Measurements from ENCODE around the gene KCNE2. TPM values are rescaled to one million over a fixed set of nuclear protein-coding genes. Genes with fewer than 3 reads are reported as not detected.
A peak's percentile ranks its signal among the peaks of the same experiment; 100 is the strongest.
"Not testable (repeated sequence)": the region's sequence is repeated elsewhere in the genome, so short reads cannot be mapped to it uniquely, and the experiment has no call there.

The KCNE2 gene
- total RNA-seq, 1 donor: not detected

DNA sequence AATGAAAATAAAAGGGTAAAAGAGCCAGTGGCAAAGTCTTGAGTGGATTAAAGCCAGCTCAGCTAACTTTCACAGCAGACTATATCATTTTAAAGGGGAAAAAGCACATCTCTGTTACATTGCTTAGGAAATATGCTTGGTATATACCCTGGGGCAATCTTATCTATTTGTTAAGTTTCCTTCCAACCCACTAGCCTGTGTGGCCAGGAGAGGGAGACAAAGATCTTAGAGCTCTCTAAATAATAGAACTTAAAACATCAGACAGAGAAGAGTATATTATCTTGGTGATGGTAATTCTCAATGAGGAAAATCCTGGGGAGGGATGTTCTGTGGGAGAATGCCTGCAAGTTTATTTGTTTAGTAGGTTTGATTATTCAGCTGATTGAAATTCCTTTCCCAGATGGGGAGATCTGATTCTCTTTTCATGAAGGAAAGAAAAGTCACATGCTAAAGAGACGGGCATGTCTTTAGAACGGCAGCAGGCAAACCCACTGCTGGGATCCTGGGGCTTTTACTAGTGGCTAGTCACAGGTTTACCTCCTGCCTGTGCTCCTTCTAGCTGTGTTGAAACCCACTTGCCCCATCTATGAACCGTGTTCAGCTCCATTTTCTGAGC is 3.6 kb downstream of the KCNE2 start:
- DNase-seq (ENCODE audit: low read depth): peak; percentile 80
- no peak overlapping the region for H3K4me3 ChIP-seq (ENCODE audit: low read depth, low read length)
- TF ChIP-seq, protein P1, sequence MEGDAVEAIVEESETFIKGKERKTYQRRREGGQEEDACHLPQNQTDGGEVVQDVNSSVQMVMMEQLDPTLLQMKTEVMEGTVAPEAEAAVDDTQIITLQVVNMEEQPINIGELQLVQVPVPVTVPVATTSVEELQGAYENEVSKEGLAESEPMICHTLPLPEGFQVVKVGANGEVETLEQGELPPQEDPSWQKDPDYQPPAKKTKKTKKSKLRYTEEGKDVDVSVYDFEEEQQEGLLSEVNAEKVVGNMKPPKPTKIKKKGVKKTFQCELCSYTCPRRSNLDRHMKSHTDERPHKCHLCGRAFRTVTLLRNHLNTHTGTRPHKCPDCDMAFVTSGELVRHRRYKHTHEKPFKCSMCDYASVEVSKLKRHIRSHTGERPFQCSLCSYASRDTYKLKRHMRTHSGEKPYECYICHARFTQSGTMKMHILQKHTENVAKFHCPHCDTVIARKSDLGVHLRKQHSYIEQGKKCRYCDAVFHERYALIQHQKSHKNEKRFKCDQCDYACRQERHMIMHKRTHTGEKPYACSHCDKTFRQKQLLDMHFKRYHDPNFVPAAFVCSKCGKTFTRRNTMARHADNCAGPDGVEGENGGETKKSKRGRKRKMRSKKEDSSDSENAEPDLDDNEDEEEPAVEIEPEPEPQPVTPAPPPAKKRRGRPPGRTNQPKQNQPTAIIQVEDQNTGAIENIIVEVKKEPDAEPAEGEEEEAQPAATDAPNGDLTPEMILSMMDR (IDR thresholded peaks at IDR 0.05; ENCODE audit: insufficient read depth, low read depth, low read length): peak; percentile 84

DNA sequence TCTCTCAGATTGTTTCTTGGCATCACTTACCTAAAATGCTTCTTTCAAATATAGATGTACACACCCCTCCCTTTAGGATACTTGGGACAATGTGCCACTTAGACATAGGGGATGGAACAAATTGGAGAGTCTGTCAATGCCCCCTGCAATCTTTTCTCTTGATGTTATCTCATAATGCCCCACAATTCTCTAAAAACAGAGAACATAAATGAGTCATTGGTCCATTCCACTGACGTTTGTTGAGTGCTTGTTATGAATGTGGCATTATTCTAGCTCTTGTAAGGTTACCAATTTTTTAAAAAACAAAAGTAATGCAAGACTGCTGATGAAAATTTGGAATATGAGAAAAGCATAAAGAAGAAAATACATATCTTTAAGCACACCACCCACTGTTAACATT is 5.9 kb downstream of the KCNE2 start:
- H3K4me3 ChIP-seq (ENCODE audit: low read depth, low read length): no peak overlapping the region
- no peak for DNase-seq (ENCODE audit: low read depth)
- TF ChIP-seq, protein P1 (IDR thresholded peaks at IDR 0.05; ENCODE audit: insufficient read depth, low read depth, low read length): no peak

DNA sequence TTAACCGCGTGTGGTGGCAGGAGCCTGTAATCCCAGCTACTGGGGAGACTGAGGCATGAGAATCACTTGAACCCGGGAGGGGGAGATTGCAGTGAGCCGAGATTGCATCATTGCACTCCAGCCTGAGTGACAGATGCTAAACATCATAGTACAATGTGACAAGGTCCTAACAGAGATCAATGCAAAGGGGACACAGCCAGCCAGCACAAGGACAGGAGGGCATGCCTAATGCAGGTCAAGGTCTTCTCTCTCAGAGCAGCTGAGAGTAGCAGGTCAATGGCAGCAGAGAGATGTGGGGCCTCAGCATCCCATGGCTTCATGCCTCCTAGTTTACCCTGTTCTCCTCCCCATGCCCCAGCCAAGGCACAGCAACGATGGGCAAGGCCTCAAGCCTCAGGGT is 8.5 kb downstream of the KCNE2 start:
- no peak overlapping the region for H3K4me3 ChIP-seq (ENCODE audit: low read depth, low read length)
- DNase-seq (ENCODE audit: low read depth): no peak
- TF ChIP-seq, protein P1 (IDR thresholded peaks at IDR 0.05; ENCODE audit: insufficient read depth, low read depth, low read length): no peak

DNA sequence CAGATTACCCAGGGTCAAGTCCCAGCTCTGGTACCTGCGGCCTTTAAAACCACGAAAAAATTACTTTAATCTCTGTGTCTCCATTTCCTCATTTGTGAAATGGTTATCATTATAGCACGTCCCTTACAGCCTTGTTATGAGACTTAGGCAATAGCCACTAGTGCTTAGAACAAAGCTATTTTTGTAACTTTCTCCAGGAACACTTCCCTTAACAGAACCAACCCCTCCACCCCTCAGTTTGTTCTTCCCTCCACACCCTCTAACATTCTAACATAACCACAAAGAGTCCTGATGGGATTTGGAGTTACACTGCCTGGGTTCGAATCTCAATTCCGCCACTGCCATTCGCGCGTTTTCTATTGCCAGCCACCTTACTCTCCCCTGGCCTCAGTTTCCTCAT is 10.7 kb downstream of the KCNE2 start:
- not testable (repeated sequence) for H3K4me3 ChIP-seq (ENCODE audit: low read depth, low read length); DNase-seq (ENCODE audit: low read depth)

DNA sequence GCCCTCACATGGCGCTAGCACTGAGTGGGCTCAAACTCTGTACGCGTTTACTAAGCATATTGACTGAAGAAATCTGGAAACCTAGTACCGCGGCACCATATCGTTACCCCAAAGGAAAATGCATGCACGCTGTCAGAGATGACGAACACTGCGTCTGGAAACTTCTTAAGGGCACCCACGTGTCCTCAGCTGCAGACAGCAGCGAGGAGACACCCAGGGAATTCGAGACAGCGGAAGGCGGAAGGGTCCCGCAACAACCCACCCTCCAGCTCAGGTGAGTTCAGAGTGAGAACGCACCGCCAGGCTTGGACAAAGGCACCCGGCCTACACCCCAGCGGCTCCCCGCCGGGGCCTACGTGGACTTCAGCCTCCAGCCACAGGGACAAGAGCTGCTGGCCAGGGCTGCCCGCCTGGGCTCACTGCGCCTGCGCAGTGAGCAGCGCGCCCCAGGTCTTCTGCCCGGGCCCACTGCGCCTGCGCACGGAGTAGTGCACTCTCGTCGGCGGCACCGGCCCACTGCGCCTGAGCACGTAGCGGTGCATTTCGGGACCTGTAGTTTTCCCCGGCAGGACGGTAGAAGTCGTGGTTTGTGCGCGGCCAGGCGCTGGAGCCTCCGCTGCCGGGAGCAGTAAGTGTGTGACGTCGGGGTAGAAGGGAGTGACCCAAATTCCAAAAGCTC is 11.3 kb downstream of the KCNE2 start, which contains the start of gene SMIM11:
Gene SMIM11, plus strand, starts transcription at position 568 of the 679 bp plus-strand sequence. CDS start 3,998 bp downstream, outside the sequence.
- not testable (repeated sequence) for H3K4me3 ChIP-seq (ENCODE audit: low read depth, low read length); DNase-seq (ENCODE audit: low read depth)

DNA sequence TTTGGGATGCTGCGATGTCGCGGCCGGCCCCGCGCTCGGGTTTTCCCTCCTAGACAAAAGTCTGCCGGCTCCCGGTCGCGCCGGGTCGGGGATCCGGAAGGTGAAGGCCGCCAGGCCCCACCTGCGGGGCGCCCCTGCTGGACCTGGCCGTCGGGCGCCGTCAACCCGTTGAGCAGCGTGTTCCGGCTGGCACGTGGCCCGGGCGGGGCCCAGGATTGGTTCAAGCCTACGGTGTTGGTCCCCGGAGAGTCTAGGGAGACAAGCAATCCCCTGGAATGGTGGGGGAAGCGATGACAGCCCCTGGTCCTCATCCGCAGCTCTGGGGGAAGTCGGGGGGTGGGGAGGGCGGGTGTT is 11.8 kb downstream of the KCNE2 start:
- not testable (repeated sequence) for H3K4me3 ChIP-seq (ENCODE audit: low read depth, low read length); DNase-seq (ENCODE audit: low read depth)

DNA sequence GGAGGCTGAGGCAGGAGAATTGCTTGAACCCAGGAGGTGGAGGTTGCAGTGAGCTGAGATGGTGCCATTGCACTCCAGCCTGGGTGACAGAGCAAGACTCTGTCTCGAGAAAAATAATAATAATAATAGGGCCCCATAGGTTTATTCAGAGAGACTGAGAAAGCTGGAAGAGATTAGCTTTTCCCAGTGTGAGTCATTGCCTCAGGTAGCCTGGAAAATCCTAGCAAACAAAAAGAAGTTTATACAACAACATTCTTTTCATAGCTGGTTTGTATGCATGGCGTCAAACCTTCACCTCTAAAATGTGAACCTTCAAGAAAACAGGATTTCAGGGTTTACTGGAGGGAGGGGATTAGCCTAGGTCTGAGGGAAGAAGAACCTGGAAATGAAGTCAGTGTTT is 19.3 kb downstream of the KCNE2 start:
- H3K4me3 ChIP-seq (ENCODE audit: low read depth, low read length); DNase-seq (ENCODE audit: low read depth): not testable (repeated sequence)

DNA sequence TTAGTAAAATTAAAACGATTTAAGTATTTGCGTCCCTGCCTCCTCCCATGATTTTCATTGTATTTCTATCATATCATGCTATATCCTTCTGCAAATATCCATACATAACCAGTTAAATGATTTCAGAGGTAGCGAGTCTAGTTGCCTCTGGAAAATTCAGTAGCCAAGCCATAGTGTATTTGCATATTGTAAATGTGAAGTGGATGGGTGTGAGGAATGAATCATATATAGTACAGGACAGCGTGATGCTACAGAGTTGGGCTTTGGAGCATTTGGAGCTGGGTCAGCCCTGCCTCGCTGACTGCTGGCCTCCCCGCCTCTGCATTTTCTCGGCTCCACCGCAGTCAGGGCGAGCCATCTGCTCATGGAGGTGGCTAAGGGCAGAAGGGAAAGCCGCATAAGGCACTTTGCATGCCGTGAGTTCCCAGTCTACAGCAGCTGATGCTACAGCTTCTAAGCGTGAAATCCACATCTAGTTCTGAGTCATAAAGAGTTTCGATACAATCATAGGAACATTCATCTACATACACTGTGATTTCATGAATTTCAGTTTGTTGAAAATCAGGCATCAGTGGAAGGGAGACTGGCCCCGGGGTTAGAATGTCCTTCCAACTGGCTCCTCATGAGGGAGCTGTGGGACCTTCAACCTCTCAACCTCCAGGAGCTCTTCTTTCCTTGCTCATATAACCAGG is 20.1 kb downstream of the KCNE2 start:
- not testable (repeated sequence) for DNase-seq (ENCODE audit: low read depth); H3K4me3 ChIP-seq (ENCODE audit: low read depth, low read length)

DNA sequence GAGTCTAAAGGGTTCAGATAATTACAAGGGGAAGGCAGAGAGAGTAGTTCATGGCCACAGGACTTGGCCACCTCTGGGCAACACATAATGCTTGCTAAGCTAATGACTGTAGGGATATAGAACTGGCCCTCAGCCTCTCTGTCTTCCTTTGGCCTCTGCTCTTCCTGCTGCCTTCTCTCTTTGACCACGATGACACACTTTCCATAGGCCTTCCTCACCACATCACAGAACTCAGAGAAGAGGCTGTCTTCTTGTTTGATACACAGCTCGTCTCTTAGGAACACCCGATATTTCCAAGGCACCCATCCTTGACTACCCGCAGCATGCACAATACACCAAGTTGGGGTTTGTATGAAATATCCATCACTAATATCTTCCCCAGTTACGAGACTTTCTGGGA is 36.7 kb downstream of the KCNE2 start:
- not testable (repeated sequence) for H3K4me3 ChIP-seq (ENCODE audit: low read depth, low read length); DNase-seq (ENCODE audit: low read depth)

DNA sequence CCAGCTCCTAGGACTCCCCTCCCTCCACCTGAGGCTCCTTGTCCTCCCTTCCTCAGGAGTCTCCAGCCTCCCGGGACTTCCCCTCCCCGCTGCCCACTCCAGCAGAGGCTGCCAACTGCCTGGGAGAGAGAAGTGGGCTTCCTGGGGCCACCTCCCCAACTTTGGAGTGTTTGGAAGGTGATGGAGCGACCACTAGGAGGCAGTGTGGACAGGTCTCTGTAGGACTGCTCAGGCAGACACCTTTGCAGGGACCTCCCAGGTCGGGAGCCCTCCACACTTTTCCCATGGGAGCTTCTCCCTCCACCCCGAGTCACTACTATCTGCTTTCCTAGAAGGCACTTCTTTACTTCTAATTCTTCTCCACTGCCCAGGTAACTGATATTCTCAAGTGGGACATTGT is 40.9 kb downstream of the KCNE2 start:
- not testable (repeated sequence) for DNase-seq (ENCODE audit: low read depth)

DNA sequence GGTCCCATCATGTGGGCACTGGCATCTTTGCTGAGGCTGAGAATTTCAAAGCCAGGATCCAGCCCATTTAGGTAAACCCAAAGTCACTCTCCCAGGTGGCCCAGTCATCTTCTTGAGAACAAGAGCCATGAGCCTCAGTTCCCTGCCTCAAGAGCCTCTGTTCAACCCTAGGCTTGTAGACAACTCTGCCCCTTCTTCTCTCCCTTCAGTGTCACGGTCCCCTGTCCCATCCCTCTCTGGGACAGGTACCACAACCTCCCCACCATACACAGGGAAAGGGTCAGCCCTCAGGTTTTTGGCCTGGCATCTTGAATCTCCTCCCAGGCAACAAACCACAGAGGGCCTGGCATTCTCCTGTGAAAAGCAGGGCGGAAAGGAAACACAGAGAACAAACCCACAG is 41.9 kb downstream of the KCNE2 start:
- H3K4me3 ChIP-seq (ENCODE audit: low read depth, low read length): not testable (repeated sequence)

More for the DNA sequence above, 40.9 kb downstream of the KCNE2 start:
- H3K4me3 ChIP-seq (ENCODE audit: low read depth, low read length): not testable (repeated sequence)

DNA sequence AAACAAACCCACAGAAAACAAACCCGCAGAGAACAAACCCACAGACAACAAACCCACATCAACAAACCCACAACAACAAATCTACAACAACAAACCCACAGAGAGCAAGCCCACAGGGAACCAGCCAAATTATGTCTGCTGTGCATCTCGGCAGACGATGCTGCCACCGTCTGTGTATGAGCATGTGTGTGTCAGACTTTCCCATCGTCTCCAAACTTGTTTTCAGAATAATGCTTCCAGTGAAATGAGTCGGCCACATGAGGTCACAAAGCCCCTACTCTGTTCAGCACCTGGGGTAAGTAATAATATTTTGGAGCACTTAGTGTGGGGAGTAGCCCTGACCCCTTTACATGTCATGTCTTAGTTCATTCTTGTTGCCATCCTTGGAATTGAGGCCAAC is 42.3 kb downstream of the KCNE2 start:
- not testable (repeated sequence) for H3K4me3 ChIP-seq (ENCODE audit: low read depth, low read length); DNase-seq (ENCODE audit: low read depth)

More for the DNA sequence above, 41.9 kb downstream of the KCNE2 start:
- not testable (repeated sequence) for DNase-seq (ENCODE audit: low read depth)

DNA sequence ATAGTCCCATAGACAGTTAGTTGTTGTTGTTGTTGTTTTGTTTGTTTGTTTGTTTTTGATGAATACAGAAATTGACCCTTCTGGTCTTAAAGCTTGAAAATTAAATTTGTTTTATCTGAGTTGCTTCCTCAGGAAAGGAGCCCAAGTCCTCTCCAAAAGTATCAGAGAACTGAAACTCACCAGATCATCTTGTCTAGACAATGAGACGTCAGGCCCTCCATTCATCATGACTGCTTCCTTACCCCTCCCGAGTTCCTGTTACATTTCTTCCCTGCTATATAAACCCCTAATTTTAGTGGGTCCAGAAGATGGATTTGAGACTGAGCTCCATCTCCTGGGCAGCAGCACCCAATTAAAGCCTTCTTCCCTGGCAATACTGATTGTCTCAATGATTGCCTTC is 42.9 kb downstream of the KCNE2 start:
- not testable (repeated sequence) for DNase-seq (ENCODE audit: low read depth); H3K4me3 ChIP-seq (ENCODE audit: low read depth, low read length)

DNA sequence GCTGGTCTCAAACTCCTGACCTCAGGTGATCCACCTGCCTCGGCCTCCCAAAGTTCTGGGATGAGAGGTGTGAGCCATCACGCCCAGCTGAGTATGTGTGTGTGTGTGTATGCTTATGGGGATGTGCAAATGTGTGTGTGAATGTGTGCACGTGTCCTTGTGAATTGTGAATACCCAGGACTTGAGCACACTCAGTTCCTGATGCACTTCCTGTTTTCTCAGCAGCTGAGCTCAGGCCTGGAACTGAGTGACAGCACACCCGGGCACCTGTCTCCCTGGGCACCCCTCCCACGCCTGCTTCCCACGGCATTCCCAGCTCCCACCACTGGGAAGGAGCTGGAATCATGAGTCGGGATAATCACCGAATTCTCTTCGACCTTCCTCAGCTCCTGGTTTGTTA is 43.5 kb downstream of the KCNE2 start:
- not testable (repeated sequence) for H3K4me3 ChIP-seq (ENCODE audit: low read depth, low read length); DNase-seq (ENCODE audit: low read depth)

DNA sequence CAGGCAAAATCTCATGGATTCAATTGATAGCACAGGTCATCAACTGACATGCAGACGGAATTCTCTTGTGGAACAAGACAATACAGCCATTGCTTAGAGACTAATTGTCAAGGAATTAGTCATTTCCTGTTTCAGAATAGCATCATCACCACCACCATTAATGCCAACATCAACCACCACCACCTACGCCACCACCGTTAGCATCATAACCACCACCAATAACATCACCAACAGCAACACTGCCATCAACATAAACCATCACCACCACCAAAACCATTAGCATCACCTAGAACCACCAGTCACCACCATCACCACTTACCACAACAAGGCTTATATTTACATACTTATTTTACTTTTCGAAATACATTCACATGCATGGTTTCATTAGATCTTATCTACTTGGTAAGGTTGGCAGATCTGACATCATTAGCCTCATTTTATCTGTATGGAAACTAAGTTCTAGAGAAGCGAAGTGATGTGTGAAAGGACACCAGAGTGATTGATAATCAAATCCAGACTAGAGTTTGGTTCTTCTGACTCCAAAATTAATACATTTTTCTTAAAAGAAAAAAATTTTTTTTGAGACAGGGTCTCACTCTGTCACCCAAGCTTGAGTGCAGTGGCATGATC is 53.8 kb downstream of the KCNE2 start:
- H3K4me3 ChIP-seq (ENCODE audit: low read depth, low read length); DNase-seq (ENCODE audit: low read depth): not testable (repeated sequence)
